Adipose tissue (tissue), 3 donors: ENCODE results near the gene IL10RA. TPM values are rescaled to one million over a fixed set of nuclear protein-coding genes. Genes with fewer than 3 reads are reported as not detected.

Experiments
- H3K27ac ChIP-seq: one replicate; pipeline ENCODE4 v1.5.1; 2013; ENCODE audit warnings: low read depth, low read length
- WGBS, 3 donors: extraction: QIAGEN DNeasy Blood & Tissue Kit; methylation state at CpG; one replicate each; pipeline ENCODE4 v1.1.7; 2013; 5-methylcytosine and 5-hydroxymethylcytosine counted together
- polyA plus RNA-seq, 3 donors: library from polyadenylated mRNA; stranded (reverse); fragments of 200-250 nt; gene quantifications; one replicate each; pipeline ENCODE4 v1.2.3, GENCODE V29; 2013
- donor health status: healthy with polysubstance abuse.
- donor health status: Bipolar disorder and iron deficiency.
- donor health status: healthy.

The IL10RA gene
- polyA plus RNA-seq, 3 donors = 2.0 to 17.4 (median 8.1) TPM

DNA sequence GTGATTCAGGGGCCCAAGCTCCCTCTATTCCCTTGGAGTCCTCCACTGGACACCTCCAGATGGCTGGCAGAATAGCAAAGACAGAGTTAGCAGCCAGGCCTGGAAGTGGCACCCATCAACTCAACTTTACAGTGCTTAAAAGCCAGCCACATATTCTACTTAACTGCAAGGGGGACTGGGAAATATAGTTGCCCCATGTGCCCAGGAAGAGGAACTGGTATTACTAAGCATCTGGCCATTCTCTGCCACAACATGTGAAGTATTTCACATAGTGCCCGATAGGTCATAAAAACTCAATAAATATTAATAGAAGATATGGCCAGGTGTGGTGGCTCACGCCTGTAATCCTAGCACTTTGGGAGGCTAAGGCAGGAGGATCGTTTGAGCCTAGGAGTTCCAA, 5.5 kb upstream of the IL10RA start:
- 60 to 77% (median 71%) methylated on average over 3 of the region's 3 CpGs for WGBS, 3 donors
- no peak overlapping the region for H3K27ac ChIP-seq

DNA sequence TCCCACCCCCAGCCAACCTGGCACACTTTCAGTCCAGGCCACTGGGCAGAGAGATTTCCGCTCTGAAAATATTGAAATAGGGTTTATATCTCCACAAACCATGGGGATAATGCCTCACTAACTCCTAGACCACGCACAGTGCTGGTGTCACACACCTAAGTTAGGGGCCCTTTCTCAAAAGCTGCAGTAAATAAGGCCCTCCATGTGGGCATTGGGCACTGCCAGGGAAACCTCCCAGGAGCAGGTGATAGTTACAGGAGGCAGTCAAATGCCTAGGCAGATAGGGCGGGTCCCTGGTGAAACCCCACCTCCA, 3.1 kb upstream of the IL10RA start:
- 85 to 96% (median 95%) methylated on average over 3 of the region's 3 CpGs for WGBS, 3 donors
- no peak overlapping the region for H3K27ac ChIP-seq

DNA sequence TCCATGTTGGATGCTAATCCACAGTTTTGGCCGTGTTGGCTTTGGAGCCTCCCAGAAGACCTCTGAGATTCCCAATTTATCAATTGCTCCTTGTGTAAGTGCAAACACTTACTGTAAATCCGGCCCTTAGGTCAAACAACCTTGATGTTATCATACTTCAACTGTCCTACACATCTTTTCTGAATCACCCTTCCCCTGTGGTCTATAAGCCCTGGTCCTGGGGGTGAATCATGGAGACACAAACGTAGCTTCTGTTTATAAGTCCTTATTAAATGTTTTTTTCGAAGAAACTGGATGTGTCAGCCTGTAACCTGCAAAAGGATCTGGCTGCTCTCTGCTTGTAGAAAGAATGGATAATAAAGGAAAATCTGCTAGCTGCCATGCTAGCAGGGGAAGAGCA, 1.7 kb upstream of the IL10RA start:
- WGBS, 3 donors = 64 to 71% (median 71%) methylated on average over 4 of the region's 4 CpGs

DNA sequence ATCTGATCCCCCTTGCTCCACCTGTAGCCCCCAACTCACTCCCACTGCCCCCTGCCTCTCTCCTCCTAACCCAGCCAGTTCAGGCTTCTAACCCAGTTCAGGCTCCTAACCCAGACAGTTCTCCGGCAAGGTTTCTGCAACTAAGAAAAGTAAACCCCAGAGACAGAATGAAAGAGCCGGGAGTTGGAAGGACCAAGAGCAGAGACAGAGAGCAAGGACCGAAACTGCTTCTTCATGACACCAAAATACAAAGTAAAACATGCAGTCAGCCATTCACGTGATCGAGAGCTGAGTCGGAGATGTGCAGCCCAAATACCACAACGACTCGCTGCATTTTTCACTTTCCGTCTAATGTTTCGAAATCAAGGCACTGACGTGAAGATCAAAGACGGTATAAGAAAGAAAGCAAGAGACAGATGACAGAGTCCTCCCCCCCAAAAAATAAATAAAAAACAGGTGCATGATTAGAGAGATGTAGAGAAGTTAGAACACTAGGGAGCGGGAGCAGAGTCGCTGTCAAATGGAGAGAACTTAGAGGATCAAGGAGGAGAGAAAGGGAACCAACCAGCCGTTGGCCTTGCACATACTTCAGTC, 884 bp downstream of the IL10RA start:
- 47 to 67% (median 57%) methylated on average over 15 of the region's 15 CpGs for WGBS, 3 donors
- no peak overlapping the region for H3K27ac ChIP-seq

More for the DNA sequence above, 1.7 kb upstream of the IL10RA start:
- no peak overlapping the region for H3K27ac ChIP-seq

DNA sequence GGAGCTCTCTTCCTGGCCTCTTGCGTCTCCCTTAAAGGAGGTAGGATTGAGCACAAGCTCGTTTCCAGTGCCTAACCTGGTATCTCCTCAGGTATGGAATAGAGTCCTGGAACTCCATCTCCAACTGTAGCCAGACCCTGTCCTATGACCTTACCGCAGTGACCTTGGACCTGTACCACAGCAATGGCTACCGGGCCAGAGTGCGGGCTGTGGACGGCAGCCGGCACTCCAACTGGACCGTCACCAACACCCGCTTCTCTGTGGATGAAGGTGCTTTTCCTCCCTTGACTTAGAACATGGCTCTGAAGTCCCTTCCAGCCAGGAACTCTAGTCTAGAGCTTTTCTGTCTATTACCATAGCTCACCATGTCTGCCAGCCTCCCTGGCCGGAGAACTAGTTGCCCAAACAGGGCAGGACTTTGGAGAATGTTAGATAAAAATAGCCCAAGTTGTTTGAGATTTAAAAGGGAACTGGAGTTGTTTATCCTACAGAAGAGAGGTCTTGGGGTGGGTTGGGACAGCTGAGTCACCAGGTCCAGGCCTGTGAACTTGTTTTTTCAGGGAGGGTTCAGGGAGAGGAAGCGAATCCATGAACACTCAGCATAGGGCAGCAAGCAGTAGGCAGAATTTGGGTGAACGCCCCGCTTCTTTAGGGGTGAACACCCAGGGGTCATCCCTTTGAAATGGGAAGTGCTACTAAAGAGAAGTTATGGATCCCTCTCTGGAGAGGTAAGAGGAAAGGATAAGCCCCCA, 3.3 kb downstream of the IL10RA start:
- WGBS, 3 donors = 86 to 94% (median 90%) methylated on average over 13 of the region's 13 CpGs
- no peak overlapping the region for H3K27ac ChIP-seq

DNA sequence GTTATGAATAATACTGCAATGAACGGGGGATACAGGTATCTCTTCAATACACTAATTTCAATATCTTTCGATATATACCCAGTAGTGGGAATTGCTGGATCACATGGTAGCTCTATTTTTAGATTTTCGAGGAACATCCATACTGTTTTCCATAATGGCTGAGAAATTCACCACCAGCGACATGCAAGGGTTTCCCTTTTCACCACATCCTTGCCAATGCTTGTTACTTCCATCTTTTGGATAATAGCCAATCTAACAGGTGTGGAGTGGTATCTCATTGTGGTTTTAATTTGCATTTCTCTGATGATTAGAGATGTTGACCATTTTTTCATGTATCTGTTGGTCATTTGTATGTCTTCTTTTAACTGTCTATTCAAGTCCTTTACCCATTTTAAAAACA, 5.9 kb downstream of the IL10RA start:
- WGBS, 3 donors = 76 to 92% (median 90%) methylated on average over 4 of the region's 4 CpGs
- no peak overlapping the region for H3K27ac ChIP-seq

DNA sequence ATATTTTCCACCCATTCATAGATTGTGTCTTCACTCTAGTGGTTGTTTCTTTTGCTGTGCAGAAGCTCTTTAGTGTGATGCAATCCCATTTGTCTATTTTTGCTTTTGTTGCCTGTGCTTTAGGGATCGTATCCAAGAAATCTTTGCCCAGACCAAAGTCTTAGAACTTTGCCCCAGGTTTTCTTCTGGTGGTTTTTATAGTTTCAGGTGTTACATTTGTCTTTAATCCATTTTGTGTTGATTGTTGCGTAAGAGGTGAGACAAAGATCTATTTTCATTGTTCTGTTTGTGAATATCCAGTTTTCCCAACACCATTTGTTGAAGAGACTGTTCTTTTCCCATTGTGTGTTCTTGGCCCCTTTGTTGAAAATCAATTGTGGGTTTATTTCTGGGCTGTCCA, 6.4 kb downstream of the IL10RA start:
- no peak overlapping the region for H3K27ac ChIP-seq
- WGBS, 3 donors = 74 to 94% (median 89%) methylated on average over 2 of the region's 2 CpGs

DNA sequence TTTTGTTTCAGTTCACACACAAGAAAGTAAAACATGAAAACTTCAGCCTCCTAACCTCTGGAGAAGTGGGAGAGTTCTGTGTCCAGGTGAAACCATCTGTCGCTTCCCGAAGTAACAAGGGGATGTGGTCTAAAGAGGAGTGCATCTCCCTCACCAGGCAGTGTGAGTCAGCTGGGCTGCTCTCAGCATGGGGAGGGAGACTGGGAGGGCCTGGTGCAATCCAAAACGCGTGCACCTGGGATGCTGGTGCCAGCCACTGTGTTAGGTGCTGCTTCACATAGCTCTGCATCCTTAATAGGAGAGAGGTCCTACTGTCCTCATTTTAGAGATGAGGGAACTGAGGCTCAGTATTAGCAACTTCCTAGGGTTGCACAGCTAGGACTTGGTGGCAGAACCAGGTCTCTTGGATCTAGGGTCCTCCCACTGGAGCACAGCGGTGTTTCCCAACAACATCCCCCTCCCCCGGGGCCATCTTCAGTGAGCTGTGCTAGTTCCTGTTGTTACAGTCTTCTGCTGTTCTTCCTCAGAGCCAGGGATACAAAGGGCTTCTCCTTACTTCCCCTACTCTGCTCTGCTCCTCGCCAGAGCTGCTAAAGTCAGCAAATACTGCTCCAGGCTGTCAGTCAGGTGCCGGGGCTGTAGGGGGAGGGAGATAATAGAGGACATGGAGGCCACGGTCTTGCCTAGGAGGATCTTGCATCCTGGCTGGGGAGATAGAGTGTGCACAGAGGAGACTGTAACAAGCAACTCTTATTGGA, 8.0 kb downstream of the IL10RA start:
- 53 to 63% (median 53%) methylated on average over 9 of the region's 9 CpGs for WGBS, 3 donors
- no peak overlapping the region for H3K27ac ChIP-seq

DNA sequence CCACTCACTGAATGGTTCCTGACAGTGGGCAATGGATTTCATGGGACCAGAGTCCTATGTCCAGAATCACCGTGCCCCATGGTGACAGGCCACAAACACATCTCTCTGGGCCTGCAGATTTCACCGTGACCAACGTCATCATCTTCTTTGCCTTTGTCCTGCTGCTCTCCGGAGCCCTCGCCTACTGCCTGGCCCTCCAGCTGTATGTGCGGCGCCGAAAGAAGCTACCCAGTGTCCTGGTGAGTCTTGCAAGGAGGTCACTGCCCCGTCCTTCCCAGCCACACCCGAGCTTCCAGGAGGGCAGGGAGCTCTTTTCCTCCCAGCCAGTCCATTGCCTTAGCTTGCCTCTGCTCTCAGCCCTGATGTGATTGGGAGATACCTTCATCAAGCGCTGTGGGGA, 9.3 kb downstream of the IL10RA start:
- no peak overlapping the region for H3K27ac ChIP-seq
- WGBS, 3 donors = 92 to 97% (median 96%) methylated on average over 11 of the region's 11 CpGs

DNA sequence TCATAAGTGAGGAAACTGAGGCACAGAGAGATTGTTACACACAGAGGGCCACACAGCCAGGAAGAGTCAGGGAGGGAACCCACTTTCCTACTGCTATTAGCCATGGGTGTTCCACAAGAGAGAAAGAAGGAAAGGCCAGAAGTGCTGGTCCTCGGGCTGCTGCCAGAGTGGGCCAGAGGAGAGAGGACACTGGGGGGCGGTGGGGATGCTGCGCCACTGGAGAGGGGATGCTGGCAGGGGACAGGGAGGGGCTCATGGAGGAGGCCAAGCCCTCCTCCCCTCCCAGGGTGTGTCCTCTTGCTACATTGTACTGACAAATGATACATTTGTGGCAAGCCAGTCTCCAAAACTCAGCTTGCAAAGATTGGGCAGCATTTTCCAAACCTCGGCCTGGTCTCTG, 9.9 kb downstream of the IL10RA start:
- 95 to 98% (median 96%) methylated on average over 4 of the region's 4 CpGs for WGBS, 3 donors
- no peak overlapping the region for H3K27ac ChIP-seq

DNA sequence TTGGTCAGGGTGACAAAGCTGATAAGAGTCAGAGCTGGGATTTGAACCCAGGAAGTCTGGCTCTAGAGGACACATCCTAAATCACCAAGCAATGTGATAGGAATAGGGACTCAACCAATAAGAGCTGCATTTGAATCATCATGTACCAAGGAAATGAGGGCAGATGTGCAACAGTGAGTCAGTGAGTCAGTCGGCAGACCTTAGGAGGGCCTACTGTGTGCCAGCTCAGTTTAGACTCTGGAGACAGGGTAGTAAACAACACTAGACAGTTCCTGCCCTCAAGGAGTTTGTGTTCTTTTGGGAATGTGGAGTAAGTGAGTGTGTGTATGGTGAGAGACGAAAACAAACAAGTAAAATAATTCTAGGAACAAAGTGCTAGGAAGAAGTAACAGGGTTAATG, 11.2 kb downstream of the IL10RA start:
- WGBS, 3 donors = 90 to 95% (median 93%) methylated on average over 2 of the region's 2 CpGs

DNA sequence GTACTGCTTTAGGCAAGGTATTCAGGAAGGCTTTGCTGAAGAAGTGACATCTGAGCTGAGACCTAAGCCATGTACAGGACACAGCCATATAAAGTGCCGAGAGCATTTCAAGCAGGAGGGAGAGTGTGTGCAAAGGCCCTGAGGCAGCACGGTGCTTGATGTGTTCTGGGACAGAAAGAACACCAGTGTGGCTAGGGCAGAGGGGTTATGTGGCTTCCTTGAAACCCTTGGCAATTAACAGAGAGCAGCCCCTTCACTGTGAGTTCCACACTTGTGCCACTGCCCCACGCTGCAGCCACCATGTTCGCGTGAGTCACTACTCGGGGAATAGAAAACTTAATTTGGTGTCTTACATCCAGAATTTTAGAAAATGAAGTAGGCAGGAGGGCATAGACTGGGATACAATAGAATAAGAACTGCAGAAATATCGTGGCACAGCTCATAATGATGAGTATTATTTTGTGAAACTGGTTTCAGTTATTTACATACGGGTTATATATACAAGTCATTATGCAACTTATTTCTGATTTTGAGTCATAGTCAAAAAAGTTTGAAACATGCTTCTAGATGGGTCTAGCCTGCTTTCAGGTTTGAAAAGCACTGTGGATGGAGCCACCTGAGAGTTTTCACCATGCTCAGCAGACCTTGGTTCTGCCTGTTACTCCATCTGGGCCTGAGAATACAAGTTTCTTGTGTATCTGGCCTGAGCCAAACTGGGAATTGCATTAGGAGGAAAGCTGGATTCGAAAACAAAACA, 11.8 kb downstream of the IL10RA start:
- 88 to 95% (median 93%) methylated on average over 9 of the region's 9 CpGs for WGBS, 3 donors
- H3K27ac ChIP-seq = no peak overlapping the region

More for the DNA sequence above, 11.2 kb downstream of the IL10RA start:
- no peak overlapping the region for H3K27ac ChIP-seq

DNA sequence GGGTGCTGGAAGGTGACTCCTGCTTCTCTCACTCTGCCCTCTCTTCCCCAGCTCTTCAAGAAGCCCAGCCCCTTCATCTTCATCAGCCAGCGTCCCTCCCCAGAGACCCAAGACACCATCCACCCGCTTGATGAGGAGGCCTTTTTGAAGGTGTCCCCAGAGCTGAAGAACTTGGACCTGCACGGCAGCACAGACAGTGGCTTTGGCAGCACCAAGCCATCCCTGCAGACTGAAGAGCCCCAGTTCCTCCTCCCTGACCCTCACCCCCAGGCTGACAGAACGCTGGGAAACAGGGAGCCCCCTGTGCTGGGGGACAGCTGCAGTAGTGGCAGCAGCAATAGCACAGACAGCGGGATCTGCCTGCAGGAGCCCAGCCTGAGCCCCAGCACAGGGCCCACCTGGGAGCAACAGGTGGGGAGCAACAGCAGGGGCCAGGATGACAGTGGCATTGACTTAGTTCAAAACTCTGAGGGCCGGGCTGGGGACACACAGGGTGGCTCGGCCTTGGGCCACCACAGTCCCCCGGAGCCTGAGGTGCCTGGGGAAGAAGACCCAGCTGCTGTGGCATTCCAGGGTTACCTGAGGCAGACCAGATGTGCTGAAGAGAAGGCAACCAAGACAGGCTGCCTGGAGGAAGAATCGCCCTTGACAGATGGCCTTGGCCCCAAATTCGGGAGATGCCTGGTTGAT, 12.6 kb downstream of the IL10RA start:
- WGBS, 3 donors = 79 to 93% (median 93%) methylated on average over 10 of the region's 10 CpGs
- no peak overlapping the region for H3K27ac ChIP-seq

DNA sequence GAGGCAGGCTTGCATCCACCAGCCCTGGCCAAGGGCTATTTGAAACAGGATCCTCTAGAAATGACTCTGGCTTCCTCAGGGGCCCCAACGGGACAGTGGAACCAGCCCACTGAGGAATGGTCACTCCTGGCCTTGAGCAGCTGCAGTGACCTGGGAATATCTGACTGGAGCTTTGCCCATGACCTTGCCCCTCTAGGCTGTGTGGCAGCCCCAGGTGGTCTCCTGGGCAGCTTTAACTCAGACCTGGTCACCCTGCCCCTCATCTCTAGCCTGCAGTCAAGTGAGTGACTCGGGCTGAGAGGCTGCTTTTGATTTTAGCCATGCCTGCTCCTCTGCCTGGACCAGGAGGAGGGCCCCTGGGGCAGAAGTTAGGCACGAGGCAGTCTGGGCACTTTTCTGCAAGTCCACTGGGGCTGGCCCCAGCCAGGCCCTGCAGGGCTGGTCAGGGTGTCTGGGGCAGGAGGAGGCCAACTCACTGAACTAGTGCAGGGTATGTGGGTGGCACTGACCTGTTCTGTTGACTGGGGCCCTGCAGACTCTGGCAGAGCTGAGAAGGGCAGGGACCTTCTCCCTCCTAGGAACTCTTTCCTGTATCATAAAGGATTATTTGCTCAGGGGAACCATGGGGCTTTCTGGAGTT, 13.3 kb downstream of the IL10RA start:
- 69 to 80% (median 71%) methylated on average over 3 of the region's 3 CpGs for WGBS, 3 donors
- H3K27ac ChIP-seq = no peak overlapping the region

DNA sequence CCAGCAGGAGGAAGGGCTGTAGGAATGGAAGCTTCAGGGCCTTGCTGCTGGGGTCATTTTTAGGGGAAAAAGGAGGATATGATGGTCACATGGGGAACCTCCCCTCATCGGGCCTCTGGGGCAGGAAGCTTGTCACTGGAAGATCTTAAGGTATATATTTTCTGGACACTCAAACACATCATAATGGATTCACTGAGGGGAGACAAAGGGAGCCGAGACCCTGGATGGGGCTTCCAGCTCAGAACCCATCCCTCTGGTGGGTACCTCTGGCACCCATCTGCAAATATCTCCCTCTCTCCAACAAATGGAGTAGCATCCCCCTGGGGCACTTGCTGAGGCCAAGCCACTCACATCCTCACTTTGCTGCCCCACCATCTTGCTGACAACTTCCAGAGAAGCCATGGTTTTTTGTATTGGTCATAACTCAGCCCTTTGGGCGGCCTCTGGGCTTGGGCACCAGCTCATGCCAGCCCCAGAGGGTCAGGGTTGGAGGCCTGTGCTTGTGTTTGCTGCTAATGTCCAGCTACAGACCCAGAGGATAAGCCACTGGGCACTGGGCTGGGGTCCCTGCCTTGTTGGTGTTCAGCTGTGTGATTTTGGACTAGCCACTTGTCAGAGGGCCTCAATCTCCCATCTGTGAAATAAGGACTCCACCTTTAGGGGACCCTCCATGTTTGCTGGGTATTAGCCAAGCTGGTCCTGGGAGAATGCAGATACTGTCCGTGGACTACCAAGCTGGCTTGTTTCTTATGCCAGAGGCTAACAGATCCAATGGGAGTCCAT, 14.1 kb downstream of the IL10RA start:
- H3K27ac ChIP-seq = no peak overlapping the region
- WGBS, 3 donors = 81 to 92% (median 87%) methylated on average over 4 of the region's 4 CpGs

DNA sequence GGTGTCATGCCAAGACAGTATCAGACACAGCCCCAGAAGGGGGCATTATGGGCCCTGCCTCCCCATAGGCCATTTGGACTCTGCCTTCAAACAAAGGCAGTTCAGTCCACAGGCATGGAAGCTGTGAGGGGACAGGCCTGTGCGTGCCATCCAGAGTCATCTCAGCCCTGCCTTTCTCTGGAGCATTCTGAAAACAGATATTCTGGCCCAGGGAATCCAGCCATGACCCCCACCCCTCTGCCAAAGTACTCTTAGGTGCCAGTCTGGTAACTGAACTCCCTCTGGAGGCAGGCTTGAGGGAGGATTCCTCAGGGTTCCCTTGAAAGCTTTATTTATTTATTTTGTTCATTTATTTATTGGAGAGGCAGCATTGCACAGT, 14.6 kb downstream of the IL10RA start:
- WGBS, 3 donors = 94 to 100% (median 100%) methylated on average over 1 of the region's 1 CpG
- H3K27ac ChIP-seq = no peak overlapping the region

DNA sequence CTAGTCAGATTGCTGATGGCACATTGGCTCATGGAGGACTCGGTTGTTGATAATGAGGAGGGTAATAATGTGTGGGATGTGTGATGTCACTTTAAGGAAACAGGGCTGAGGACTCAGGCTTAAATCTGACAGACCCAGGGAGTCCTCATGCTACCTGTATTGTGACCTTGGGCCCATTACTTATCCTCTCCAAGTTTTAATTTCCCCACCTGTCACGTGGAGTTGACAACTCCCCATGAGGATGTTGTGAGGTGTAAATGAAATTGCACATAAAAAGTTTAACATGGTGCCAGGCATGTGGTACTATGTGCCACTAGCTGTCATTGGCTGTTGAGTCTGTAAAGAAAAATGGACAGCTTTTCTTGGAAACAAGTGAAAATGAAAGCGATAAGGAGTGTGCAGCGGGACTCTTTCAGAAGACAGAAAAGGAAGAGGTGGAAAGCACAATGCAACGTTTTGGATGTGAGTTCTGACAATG, 15.3 kb downstream of the IL10RA start:
- 66 to 74% (median 68%) methylated on average over 5 of the region's 5 CpGs for WGBS, 3 donors
- H3K27ac ChIP-seq = no peak overlapping the region
